ENCODE data around the gene MYO16.

The MYO16 gene

DNA sequence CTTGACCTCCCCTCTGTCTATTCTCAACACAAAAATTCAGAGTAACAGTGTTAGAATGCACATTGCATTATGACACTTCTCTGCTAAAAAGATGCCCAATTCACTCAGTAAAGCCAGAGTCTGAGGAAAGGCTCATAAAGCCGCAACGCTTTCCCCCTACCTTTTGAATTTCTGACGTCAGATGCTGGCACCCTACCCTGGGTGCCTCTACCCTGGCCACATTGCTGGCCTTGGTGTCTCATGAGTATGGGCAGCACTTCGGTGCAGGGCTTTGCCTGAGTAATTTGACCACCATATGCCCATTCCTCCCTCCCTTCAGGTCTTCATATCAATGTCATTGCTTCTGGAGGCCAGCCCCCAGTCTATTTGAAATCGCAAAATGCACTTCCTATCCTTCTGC, 229.3 kb downstream of the MYO16 start:
- Histone ChIP-seq H3K4me1 (no peaks in the 10 kb centered on the region), H3K4me3 (ENCODE audit: low read depth, low read length) (no peak overlapping the region), H3K27me3 (peaks cover 49% of the 10 kb centered on the region), H3K9me3 (no peaks in the 10 kb centered on the region), H3K36me3 (no peaks in the 10 kb centered on the region)
- TF ChIP-seq, protein P1, sequence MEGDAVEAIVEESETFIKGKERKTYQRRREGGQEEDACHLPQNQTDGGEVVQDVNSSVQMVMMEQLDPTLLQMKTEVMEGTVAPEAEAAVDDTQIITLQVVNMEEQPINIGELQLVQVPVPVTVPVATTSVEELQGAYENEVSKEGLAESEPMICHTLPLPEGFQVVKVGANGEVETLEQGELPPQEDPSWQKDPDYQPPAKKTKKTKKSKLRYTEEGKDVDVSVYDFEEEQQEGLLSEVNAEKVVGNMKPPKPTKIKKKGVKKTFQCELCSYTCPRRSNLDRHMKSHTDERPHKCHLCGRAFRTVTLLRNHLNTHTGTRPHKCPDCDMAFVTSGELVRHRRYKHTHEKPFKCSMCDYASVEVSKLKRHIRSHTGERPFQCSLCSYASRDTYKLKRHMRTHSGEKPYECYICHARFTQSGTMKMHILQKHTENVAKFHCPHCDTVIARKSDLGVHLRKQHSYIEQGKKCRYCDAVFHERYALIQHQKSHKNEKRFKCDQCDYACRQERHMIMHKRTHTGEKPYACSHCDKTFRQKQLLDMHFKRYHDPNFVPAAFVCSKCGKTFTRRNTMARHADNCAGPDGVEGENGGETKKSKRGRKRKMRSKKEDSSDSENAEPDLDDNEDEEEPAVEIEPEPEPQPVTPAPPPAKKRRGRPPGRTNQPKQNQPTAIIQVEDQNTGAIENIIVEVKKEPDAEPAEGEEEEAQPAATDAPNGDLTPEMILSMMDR (IDR thresholded peaks at IDR 0.05; ENCODE audit: low read depth, low read length), result no peak
- no peak for DNase-seq

DNA sequence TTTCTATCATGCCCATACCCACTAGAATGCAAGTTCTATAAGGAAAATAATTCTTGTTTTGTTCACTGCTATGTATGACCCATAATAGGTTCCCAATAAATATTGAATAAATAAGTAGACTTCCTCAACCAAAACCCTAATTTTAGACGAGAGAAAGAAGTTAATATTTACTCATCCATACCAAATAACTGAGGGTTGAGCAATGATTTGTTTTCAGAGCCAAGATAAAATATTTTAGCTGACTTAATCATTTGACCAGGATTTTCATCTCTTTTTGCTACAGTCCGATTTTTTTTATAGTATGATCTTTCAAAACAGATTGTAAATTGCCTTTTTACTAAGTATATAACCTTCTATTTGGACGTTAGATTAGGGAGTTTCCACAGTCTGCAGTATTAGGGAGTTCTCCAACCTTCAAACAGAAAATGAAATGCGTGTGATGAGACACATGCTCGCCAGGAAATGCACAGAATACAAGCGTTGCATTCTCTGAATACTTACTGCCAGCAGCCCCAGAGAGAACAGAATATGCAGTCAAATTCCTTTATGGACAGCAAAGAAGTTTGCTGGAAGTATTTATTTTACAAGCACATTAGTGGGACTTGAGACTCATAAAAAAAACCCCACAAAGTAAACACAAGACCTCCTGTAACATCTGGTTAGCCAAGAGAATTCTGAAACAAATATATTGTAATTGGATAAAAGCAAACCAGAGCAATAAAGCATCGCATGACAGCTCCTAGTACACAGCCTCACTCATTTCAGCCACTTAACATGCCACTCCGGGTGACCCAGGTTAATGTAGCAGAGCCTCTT, 230.0 kb downstream of the MYO16 start:
- TF ChIP-seq, protein P1 (IDR thresholded peaks at IDR 0.05; ENCODE audit: low read depth, low read length), result no peak
- no peak for DNase-seq
- H3K4me3 ChIP-seq (ENCODE audit: low read depth, low read length), result no peak overlapping the region

DNA sequence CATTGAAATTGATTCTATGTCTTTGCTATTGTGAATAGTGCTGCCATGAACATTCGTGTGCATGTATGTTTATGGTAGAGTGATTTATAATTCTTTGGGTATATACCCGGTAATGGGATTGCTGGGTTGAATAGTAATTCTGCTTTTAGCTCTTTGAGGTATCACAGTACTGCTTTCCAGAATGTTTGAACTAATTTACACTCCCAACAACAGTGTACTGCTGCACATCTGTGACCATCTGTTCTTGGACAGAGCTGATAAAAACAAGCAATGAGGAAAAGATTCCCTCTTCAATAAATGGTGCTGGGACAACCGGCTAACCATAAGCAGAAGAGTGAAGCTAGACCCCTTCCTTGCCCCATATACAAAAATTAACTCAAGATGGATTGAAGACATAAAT, 231.0 kb downstream of the MYO16 start:
- H3K4me3 ChIP-seq (ENCODE audit: low read depth, low read length), result no peak overlapping the region
- H3K4me1 ChIP-seq, result no peaks in the 10 kb centered on the region
- no peak for DNase-seq
- H3K9me3 ChIP-seq, result no peaks in the 10 kb centered on the region
- no peaks in the 10 kb centered on the region for H3K36me3 ChIP-seq
- TF ChIP-seq, protein P1 (IDR thresholded peaks at IDR 0.05; ENCODE audit: low read depth, low read length), result no peak
- H3K27me3 ChIP-seq, result peaks cover 48% of the 10 kb centered on the region

More for the DNA sequence above, 230.0 kb downstream of the MYO16 start:
- no peaks in the 10 kb centered on the region for H3K4me1 ChIP-seq
- H3K9me3 ChIP-seq, result no peaks in the 10 kb centered on the region
- peaks cover 49% of the 10 kb centered on the region for H3K27me3 ChIP-seq
- H3K36me3 ChIP-seq, result no peaks in the 10 kb centered on the region

DNA sequence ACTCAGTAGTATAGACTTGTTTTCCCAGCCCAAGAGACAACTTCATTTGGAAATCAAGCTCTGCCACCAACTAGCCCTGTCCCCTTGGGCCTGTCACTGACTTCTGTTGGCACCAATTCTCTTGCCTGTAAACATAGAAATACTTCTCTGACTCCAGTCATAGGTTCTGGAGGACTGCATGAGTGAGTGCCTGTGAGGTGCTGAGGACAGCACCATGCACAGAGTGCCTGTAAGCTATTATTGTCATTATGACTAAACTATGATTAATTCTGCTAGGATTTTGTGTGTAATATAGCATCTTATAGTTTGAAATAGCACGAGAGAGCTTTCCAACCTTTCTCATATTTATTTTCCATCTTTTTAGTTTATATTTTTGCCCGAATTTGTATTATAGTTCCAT, 247.9 kb downstream of the MYO16 start:
- TF ChIP-seq, protein P1 (IDR thresholded peaks at IDR 0.05; ENCODE audit: low read depth, low read length), result no peak
- no peak for DNase-seq
- no peak overlapping the region for H3K4me3 ChIP-seq (ENCODE audit: low read depth, low read length)

DNA sequence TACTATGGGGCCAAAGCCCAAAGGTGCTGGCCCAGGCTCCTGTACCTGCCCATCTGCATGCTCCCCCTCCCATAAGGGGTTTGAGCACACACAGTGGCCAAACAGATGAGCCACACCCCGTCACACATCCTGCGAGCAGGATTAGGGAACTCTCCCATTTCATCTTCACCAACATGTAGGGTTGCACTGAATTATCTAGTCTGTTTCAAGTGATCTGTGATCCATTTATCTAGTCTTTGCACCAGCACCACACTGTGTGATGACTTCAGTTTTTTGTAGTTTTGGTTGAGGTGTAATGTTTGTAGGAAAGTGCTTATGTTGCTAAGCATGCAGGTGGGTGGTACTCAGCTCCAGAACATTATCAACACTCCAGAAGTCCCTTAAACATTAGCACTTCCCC, 249.3 kb downstream of the MYO16 start:
- TF ChIP-seq, protein P1 (IDR thresholded peaks at IDR 0.05; ENCODE audit: low read depth, low read length), result no peak
- Histone ChIP-seq H3K4me3 (ENCODE audit: low read depth, low read length) (no peak overlapping the region), H3K27me3 (peaks cover 3% of the 10 kb centered on the region; the same call in 1 of the 2 replicates), H3K4me1 (no peaks in the 10 kb centered on the region), H3K9me3 (no peaks in the 10 kb centered on the region), H3K36me3 (no peaks in the 10 kb centered on the region)
- no peak for DNase-seq

More for the DNA sequence above, 247.9 kb downstream of the MYO16 start:
- H3K9me3 ChIP-seq, result no peaks in the 10 kb centered on the region
- no peaks in the 10 kb centered on the region for H3K36me3 ChIP-seq
- peaks cover 3% of the 10 kb centered on the region; the same call in 1 of the 2 replicates for H3K27me3 ChIP-seq
- H3K4me1 ChIP-seq, result no peaks in the 10 kb centered on the region

DNA sequence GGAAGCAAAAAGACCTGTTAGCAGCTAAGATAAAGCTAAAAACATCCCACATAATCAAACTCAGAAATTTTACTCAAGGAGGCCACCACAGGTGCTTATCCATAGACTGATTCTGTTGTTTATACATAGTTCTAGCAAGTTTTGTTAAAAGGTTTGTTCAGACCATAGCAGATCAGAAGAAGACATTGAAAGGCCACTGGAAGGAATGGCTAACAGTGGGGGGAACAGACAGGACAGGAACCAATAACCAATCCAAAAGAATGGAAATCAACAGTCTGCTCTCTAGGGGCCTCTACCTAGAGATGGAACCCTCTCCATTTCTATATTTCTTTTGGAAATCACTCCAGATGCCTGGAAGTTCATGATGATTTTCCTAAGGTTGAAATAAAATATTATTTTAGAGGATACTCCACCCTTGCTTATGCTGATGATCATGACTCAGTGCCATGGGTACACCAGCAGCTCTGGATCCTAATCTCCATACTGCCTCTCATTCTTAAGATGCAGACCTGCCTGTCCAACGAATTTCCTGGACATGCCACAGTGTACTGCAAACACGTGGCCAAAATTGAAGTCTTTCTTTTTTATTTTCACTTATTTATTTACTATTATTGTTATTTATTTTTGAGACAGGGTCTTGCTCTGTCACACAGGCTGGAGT, 260.0 kb downstream of the MYO16 start:
- H3K36me3 ChIP-seq, result no peaks in the 10 kb centered on the region
- no peak overlapping the region for H3K4me3 ChIP-seq (ENCODE audit: low read depth, low read length)
- no peak for DNase-seq
- peaks cover 28% of the 10 kb centered on the region for H3K27me3 ChIP-seq
- no peaks in the 10 kb centered on the region for H3K4me1 ChIP-seq
- H3K9me3 ChIP-seq, result no peaks in the 10 kb centered on the region
- TF ChIP-seq, protein P1 (IDR thresholded peaks at IDR 0.05; ENCODE audit: low read depth, low read length), result no peak

Measured in BE2C (cell line).